ENCODE results near the gene SLC52A1. TPM values are rescaled to one million over a fixed set of nuclear protein-coding genes. Genes with fewer than 3 reads are reported as not detected.

The SLC52A1 gene
- total and polyA plus RNA-seq, 2 of the 13 experiments (the other 11 are each of a cell fraction or from before 2014, with no cell fraction given), result 0.03 to 0.13 TPM

DNA sequence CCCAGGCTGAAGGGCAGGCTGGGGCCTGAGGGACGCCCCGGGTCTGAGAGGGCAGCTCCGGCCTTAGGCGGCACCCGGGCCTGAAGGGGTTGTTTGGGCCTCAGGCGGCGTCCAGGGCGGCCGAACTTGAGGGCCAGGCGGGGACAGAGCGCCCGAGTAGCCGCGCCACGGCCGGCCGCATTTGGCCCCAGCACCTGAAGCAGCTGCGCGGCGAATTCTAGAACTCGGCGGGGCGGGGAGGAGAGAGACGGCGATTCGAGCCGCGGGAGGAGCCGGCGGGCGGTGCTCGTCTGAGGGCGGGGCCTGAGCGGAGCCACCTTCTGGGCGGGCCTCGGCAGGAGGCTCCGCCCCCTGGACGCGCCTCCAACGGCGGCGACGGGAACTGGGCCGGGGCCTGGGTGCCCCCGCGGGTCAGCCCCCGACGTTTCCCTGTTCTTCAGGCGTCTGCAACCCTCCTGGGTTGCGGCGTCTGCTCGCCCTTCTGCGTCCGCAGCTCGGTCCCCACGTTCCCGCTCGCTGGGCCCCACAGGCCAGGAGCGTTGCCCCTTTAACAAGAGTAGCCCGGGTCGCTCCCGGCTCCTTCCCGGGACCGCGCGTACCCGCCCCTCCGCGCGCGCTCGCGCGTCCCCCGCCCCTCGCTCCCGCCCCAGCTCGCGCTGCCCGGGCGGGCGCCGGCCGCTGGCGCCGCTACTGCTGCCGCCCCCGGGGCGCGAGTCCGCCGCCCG lies 37.8 kb downstream of the SLC52A1 start, which contains the start of the genes INCA1 and KIF1C (continued):
- no peak for TF ChIP-seq ZNF775 (CRISPR knock-in tag; IDR thresholded peaks at IDR 0.05; ENCODE audit: borderline replicate concordance)
- TF ChIP-seq, protein P1, sequence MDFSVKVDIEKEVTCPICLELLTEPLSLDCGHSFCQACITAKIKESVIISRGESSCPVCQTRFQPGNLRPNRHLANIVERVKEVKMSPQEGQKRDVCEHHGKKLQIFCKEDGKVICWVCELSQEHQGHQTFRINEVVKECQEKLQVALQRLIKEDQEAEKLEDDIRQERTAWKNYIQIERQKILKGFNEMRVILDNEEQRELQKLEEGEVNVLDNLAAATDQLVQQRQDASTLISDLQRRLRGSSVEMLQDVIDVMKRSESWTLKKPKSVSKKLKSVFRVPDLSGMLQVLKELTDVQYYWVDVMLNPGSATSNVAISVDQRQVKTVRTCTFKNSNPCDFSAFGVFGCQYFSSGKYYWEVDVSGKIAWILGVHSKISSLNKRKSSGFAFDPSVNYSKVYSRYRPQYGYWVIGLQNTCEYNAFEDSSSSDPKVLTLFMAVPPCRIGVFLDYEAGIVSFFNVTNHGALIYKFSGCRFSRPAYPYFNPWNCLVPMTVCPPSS (IDR thresholded peaks at IDR 0.05), result no peak
- no peak for TF ChIP-seq FOXK2 (IDR thresholded peaks at IDR 0.05)
- no peak for TF ChIP-seq ZC3H4 (CRISPR knock-in tag; IDR thresholded peaks at IDR 0.05; ENCODE audit: borderline replicate concordance)
- TF ChIP-seq, protein P2, sequence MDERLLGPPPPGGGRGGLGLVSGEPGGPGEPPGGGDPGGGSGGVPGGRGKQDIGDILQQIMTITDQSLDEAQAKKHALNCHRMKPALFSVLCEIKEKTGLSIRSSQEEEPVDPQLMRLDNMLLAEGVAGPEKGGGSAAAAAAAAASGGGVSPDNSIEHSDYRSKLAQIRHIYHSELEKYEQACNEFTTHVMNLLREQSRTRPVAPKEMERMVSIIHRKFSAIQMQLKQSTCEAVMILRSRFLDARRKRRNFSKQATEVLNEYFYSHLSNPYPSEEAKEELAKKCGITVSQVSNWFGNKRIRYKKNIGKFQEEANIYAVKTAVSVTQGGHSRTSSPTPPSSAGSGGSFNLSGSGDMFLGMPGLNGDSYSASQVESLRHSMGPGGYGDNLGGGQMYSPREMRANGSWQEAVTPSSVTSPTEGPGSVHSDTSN (CRISPR knock-in tag; IDR thresholded peaks at IDR 0.05), result no peak
- peak; percentile 44; the same call in 1 of the 2 replicates for TF ChIP-seq MIER3 (CRISPR knock-in tag; IDR thresholded peaks at IDR 0.05; ENCODE audit: borderline replicate concordance)
- 0 out of 2 replicates have a peak, but pooled peaks have one; percentile 69 for TF ChIP-seq ZNF431 (CRISPR knock-in tag; IDR thresholded peaks at IDR 0.05; ENCODE audit: borderline replicate concordance, low read depth)
- no peak; the same call in none of the 2 replicates for TF ChIP-seq BORCS8-MEF2B (CRISPR knock-in tag; IDR thresholded peaks at IDR 0.05)
- TF ChIP-seq ZNF224 (CRISPR knock-in tag; IDR thresholded peaks at IDR 0.05), result no peak
- TF ChIP-seq ISL2 (CRISPR knock-in tag; IDR thresholded peaks at IDR 0.05), result peak; percentile 60; the same call in 1 of the 2 replicates
- no peak for TF ChIP-seq STAT5B (CRISPR knock-in tag; IDR thresholded peaks at IDR 0.05)
- no peak; the same call in 1 of the 2 replicates for TF ChIP-seq RNF2 (conservative IDR thresholded peaks at IDR 0.05; ENCODE audit: low read depth)
- TF ChIP-seq ZNF326 (CRISPR knock-in tag; IDR thresholded peaks at IDR 0.05; ENCODE audit: borderline replicate concordance), result no peak
- TF ChIP-seq, protein P3, sequence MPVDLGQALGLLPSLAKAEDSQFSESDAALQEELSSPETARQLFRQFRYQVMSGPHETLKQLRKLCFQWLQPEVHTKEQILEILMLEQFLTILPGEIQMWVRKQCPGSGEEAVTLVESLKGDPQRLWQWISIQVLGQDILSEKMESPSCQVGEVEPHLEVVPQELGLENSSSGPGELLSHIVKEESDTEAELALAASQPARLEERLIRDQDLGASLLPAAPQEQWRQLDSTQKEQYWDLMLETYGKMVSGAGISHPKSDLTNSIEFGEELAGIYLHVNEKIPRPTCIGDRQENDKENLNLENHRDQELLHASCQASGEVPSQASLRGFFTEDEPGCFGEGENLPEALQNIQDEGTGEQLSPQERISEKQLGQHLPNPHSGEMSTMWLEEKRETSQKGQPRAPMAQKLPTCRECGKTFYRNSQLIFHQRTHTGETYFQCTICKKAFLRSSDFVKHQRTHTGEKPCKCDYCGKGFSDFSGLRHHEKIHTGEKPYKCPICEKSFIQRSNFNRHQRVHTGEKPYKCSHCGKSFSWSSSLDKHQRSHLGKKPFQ (CRISPR knock-in tag; IDR thresholded peaks at IDR 0.05; ENCODE audit: insufficient replicate concordance), result peak; percentile 24
- TF ChIP-seq KAT8 (CRISPR knock-in tag; IDR thresholded peaks at IDR 0.05), result peak; percentile 39; the same call in 1 of the 2 replicates
- TF ChIP-seq ATM (IDR thresholded peaks at IDR 0.05; ENCODE audit: borderline replicate concordance), result no peak
- peak; percentile 82 for TF ChIP-seq ZNF564 (CRISPR knock-in tag; IDR thresholded peaks at IDR 0.05)
- no peak for TF ChIP-seq ZNF451 (CRISPR knock-in tag; IDR thresholded peaks at IDR 0.05)
- TF ChIP-seq KLF15 (CRISPR knock-in tag; IDR thresholded peaks at IDR 0.05; ENCODE audit: borderline replicate concordance), result no peak
- TF ChIP-seq HMGA1 (CRISPR knock-in tag; conservative IDR thresholded peaks at IDR 0.05), result no peak
- TF ChIP-seq ZNF792 (CRISPR knock-in tag; IDR thresholded peaks at IDR 0.05), result no peak
- TF ChIP-seq, protein P4, sequence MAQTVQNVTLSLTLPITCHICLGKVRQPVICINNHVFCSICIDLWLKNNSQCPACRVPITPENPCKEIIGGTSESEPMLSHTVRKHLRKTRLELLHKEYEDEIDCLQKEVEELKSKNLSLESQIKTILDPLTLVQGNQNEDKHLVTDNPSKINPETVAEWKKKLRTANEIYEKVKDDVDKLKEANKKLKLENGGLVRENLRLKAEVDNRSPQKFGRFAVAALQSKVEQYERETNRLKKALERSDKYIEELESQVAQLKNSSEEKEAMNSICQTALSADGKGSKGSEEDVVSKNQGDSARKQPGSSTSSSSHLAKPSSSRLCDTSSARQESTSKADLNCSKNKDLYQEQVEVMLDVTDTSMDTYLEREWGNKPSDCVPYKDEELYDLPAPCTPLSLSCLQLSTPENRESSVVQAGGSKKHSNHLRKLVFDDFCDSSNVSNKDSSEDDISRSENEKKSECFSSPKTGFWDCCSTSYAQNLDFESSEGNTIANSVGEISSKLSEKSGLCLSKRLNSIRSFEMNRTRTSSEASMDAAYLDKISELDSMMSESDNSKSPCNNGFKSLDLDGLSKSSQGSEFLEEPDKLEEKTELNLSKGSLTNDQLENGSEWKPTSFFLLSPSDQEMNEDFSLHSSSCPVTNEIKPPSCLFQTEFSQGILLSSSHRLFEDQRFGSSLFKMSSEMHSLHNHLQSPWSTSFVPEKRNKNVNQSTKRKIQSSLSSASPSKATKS (CRISPR knock-in tag; IDR thresholded peaks at IDR 0.05), result no peak
- peak; percentile 64; the same call in 1 of the 2 replicates for TF ChIP-seq GABPB1 (CRISPR knock-in tag; IDR thresholded peaks at IDR 0.05)
- TF ChIP-seq ZNF75D (CRISPR knock-in tag; IDR thresholded peaks at IDR 0.05; ENCODE audit: borderline replicate concordance), result no peak
- TF ChIP-seq GATAD1 (CRISPR knock-in tag; IDR thresholded peaks at IDR 0.05), result 0 out of 2 replicates have a peak, but pooled peaks have one; percentile 13
- TF ChIP-seq ZNF3 (CRISPR knock-in tag; IDR thresholded peaks at IDR 0.05), result no peak
- TF ChIP-seq HDAC6 (IDR thresholded peaks at IDR 0.05; ENCODE audit: low read depth, low read length), result no peak

Measured in HepG2 (cell line).